GM21528 (cell line): ENCODE measurements around the gene PRKAA2.

Source experiments
- ATAC-seq: cut with Tn5 transposase; IDR thresholded peaks from one replicate; pipeline ENCODE4 v1.9.1; 2021; ENCODE audit warnings: mild to moderate bottlenecking, moderate library complexity; ENCODE audit not compliant: unreplicated experiment, low FRiP score

PRKAA2 gene

DNA sequence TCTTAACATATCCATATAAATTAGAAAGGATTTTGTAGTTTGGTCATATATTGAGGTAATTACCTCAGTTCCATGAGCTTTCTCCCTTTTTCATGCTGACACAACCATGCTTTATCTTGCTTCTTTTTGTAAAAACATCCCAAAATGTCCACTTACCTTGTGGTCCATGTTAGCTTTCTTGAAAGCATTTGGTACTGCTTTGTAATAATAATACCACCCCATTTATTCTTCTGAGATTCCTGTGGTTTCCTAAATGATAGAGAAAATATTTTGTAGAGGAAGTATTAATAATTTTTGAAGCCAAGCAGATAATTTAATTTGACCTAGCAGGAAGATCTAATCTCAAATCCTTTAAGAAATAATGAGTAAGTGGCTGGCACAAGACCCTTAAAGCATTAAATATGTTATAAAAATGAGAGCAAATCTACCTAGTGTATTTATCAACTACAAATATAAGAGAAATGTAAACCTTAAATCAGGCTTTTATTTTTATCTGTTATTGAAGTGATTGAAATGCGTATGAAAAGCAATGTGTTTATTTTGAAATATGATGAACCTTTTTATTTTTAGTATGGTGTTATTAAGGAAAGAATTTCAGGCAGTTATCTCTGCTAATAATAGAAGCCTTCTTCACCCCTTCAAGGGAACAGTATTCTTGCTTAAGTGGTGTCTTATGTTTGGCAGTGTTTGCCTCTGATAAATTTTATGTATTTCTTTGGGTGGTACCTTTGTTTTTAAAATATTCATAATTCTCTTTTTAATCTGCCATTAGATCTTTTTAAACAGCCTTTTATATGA, 9.2 kb downstream of the PRKAA2 start:
- no peak for ATAC-seq

DNA sequence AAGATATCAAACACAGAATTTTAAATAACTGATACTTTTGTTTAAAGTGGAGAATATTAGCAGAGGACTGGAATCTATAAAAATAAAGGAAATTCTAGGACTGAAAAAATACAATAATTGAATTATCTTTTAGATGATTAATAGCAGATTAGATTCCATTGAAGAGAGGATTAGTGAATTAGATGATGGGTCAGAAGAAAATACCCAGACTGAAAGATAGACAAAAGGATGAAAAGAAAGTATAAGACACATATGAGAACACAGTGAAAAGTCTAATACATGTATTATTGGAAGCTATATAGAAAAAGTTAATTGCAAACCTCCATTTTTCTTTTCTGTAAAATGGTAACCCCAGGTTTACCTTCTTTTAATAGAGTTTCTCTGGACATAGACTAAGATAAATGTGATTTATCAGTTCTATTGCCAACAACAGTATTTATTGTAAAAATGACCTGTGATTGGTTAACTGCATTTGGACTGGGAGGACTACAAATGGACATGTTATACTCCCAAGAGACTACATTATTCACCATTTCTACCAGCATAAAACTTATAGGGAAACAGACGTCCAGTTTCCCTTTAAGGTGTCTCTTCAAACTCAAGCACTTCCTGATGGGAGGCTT, 11.0 kb downstream of the PRKAA2 start:
- no peak for ATAC-seq

DNA sequence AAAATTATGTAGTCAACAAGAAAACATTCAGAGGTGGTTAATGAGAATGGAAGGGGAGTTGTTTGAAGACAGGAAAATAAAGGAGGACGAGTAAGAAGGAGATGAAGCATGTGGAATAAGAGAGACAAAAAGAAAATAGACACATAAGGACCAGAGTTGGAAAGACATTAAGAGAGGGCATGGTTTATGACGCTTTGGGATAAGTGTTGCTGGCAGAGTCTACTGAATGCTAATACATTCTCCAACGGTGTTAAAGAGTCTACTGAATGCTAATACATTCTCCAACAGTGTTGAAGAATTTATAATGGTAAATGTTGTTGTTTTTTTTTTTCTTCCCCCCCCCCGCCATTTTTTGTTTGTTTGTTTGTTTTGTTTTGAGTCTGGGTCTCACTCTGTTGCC, 13.1 kb downstream of the PRKAA2 start:
- ATAC-seq = no peak

DNA sequence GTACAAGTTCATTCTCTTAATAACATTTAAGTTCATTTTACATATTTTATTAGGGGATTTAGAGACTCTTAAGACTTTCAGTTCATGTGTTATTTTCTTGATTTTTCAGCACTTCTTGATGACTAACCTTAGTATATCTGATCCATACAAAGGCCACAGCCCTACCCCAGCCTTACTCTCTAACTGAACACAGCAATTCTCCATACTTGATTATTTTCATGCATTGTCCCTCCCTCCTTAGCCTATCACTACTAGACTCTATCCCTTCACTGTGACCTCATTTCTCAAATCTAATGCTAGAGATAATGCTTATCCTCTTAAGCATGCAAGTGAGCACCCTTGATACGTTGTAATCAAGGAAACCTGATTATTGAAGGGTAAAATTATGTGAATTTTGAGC, 15.2 kb downstream of the PRKAA2 start:
- no peak for ATAC-seq

DNA sequence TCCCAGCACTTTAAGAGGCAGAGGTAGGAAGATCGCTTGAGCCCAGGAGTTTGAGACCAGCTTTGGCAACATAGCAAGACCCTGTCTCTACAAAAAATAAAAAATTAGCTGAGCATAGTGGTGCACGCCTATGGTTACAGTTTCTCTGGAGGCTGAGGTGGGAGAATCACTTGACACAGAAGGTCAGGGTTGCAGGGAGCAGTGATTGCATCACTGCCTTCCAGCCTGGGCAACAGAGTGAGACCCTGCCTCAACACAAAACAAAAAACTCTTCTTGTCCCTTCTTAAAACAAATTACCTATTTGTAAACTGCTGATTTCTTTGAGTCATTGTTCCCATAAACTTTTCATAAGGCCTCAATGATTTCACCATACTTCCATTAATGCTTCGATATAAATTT, 18.7 kb downstream of the PRKAA2 start:
- ATAC-seq = no peak

DNA sequence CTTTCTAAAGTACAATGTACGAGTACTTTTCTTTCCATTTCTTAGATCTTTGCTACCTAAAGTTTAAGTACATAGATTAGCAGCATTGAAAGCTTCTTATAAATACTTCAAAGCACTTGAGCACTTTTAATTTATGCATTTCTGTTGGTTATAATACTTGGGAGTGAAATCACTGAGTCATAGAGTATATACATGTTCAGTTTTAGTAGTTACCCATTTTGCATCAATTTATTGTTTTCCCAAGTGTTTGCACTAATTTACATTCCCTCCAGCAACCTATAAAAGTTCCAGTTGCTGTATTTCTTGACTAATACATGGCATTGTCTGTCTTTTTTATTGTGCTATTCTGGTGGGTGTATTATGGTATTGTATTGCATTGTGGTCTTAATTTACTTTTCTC, 20.3 kb downstream of the PRKAA2 start:
- ATAC-seq = no peak

DNA sequence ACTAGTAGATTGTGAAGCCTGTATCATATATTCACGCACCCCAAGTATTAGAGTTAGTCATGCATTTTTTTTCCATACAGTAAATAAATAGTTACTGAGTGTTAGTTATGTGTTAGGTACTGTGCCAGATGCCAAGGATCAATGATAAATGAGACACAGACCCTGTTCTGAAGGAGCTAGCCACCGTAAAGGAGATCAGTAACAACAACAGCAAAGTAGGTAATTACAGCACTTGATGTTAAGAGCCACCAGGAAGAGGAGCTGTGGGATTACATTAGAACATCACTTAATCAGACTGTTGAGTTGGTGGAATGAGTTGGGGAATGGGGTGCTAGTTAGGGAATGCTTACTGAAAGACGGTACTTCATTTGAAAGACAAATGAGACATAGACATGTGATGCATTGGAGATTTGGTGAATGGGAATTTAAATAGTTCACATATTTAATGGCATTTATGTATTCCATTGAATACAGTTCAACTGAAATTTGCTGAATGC, 21.0 kb downstream of the PRKAA2 start:
- no peak for ATAC-seq

DNA sequence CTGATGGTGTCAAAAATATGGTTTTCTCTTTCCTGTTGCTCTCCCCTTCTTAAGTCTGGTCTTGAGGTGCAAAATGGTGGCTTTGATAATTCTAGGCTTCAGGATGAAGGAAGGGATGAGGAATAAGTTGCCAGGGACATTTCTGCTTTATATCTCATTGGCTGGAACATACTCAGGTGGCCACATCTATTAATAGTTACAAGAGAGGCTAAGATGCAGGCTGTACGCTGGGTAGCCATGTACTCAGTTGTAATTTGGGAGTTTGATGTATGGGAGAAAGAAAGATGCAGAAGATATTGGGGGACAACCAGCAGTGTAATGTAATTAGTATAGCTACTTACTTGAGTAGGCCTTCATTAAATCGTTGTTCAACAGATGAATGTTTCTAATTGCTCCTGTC, 25.2 kb downstream of the PRKAA2 start:
- ATAC-seq = no peak

DNA sequence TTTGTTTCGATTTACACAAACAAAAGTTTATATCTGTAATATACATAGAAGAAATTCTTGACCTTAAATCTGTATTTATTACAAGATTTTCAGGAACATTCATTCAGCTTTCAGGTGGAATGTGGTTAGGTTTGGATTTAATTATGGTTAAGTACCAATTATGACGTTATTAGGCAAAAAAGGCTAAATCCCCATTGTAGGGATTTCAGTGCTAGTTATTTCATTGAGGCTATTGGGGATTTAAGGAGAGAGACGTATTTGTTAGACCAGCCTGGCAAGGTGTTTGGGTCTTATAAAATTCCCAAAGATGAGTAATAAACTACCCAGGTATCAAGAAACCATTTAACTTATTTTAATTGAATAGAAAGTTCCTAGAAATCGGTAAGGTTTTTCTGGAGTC, 26.0 kb downstream of the PRKAA2 start:
- no peak for ATAC-seq

DNA sequence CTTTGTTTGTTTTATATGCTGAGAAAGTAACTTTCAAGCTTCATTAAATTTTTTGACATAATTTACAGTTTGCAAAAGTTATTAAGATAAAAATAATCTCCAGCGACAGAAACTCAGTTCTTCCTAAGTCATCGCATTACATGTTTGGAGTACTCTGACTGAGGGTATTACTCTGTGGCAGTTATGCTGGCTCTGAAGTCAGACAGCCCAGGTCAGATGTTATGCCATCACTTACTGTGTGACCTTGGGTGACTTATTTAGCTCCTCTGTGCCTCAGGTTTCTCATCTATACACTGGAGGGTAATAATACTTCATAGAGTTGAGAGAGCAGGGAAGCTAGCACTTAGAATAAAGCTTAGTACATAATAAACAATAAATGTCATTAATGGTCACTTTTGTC, 26.4 kb downstream of the PRKAA2 start:
- no peak for ATAC-seq

DNA sequence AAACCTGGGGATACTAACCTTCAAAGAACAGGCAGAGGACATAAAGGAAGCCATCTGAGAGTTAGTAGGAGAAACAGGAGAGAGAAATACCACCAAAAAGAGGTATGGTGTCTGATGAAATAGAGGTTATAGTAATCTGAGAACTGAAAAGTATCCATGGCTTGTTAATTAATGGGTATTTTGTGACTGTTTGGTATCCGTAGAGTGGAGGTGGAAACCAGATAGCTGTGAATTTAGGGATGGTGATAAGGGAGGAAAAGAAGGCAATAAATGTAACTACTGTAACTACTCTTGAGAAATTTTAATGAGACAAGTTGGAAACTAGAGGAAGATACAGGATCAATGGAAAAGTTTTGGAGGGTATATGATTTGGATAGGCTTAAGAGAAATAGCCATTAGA, 27.5 kb downstream of the PRKAA2 start:
- ATAC-seq = no peak

DNA sequence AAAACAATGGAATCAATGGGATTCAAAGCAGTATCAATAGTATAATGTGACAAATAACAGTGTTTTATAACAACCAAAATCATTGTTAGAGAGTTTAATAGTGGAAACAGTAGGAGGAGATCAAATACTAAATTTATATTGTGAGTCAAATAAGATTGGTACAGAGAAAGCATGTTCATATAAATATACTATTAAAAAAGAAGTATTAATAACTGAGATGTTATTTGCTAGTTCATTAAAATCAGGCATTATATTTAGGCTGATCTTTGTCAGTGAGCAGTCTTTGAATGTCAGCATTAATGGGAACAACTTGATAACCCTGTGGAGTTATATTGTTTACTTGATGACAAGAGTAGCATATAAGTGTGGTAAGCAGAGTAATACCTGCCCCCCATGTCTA, 30.6 kb downstream of the PRKAA2 start:
- no peak for ATAC-seq

DNA sequence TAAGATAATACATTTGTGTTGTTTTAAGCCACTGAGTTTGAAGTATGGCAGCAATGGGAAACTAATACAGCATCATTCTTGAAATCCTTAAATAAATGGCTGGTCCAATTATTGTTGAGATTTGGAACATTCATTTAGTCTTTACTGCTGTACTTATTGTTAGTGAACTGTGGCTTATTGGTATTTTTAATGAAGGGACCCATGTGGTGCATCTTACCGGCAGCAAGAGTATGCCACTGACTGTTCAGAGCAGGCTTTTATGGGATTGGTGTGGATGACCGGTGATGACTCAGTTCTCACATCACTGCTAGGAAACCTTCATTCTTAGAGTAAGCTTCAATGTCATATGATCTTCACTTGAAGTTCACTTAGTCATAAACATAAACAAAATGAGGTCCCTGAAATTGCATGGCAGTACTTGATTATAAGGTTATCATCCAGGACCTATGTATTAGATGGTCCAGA, 31.5 kb downstream of the PRKAA2 start:
- ATAC-seq = no peak

DNA sequence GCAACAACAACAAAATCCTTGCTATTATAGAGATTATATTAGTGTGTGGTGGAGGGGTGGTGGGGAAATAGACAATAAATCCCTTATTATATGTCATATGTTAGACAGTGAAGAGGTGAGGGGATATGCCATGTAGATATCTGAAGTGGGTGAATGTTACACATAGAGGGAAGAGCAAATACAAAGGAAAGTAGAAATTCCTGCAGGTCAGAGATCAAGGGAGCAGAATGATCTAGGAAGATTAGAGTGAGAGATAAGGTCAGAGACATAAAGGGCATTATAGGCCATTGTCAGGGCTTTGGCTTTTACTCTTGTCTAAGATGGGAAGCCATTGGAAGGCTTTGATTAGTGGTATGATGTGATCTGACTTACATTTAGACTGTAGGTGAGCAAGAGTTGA, 38.5 kb downstream of the PRKAA2 start:
- no peak for ATAC-seq

DNA sequence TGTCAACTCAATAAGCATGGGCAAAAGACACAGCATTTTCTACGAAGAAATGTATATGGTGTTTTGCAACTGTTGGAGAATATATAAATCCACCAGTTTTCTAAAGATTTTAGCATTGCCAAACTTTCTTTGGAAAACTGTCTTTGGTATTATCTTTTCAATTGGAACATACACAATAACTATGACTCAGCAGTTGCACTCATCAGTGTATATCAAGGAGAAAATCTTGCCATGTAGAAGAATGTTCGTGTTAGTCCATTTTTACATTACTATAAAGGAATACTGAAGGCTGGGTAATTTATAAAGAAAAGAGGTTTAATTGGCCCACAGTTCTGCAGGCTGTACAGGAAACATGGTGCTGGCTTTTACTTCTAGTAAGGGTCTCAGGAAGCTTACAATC, 41.1 kb downstream of the PRKAA2 start:
- ATAC-seq = no peak

DNA sequence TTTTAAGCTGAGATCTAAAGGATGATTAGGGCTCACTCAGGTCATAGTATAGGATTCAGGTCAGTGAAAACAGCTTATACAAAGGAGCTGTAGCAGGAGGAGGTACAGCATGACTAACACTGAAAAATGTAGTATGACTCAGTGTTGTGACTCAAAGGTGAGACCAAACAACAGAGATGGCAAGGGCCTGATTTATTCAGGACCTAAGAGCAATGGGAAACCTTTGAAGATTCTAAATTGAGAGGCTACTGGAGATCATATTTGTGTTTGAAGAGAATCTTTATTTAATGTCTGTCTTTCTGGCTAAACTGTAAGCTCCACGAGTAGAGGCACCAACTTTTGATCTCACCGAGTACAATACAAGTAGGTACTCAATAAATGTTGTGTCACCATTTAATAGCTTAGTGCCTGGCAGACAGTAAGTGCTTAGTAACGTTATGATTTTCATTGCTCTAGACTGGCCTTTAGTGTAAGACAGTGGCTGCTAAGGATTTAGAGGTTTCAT, 43.5 kb downstream of the PRKAA2 start:
- no peak for ATAC-seq

DNA sequence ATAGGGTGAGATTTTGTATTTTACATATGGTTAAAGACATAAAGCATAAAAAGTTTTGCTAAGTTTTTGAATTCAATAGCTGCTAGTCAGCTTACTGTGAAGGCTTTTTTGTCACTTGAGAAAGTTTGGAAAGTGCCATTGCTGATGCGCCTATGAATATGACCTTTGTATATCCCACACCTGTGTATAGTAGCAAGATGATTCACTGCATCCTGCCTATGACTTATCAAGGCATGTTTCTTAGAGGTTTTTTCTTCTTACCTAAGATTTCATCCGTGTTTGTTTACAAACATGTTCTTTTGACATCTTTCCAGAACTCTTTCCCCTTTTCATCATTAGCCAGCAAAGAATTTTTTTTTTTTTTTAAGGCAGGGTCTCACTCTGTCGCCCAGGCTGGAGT, 51.5 kb downstream of the PRKAA2 start:
- no peak for ATAC-seq

DNA sequence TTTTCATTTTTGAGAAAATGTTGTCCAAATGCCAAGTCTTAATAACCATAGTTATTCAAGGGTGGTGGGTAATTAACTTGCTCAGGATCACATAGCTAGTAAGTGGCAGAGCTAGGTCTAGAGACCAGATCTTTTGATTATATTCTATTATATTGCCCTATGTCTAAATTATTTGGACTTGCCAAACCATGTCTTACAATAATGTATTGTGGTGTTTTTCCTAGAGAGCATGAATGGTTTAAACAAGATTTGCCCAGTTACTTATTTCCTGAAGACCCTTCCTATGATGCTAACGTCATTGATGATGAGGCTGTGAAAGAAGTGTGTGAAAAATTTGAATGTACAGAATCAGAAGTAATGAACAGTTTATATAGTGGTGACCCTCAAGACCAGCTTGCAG, 58.6 kb downstream of the PRKAA2 start:
- no peak for ATAC-seq

DNA sequence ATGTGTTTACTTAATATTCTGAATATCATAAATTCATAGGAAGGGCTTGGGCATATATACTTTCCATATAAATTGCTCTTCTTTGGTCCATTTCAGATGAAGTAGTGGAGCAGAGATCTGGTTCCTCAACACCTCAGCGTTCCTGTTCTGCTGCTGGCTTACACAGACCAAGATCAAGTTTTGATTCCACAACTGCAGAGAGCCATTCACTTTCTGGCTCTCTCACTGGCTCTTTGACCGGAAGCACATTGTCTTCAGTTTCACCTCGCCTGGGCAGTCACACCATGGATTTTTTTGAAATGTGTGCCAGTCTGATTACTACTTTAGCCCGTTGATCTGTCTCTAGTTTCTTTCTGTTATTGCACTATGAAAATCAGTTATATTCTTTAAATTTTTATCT, 62.3 kb downstream of the PRKAA2 start:
- ATAC-seq = no peak

DNA sequence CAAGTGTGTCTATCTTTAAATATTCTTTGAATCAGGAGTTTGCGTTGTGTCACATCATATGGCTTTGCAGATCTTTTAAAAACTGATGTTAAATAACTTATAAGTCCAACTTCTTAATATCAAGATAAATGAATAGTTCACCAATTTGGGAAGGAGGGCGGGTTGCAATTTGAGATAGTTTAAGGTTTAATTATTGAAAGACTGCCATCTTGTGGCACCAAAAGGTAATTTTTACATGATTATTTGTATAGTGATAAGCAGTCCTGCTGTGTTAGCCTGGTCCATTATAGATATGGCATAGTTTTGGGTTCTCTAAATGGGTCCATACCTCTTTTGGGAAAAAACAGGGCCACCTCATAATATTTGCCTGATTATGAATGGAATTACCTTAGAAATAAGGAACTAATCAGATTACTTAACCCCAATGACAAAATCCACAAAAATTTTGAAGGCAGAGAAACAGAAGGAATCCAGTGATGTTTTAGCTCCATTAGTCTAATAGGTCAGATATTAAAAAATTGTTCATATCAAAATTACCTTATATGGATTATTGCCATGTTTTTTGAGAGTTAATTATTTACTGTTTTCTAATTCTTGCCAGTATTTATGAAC, 64.3 kb downstream of the PRKAA2 start:
- ATAC-seq = peak; percentile 76

DNA sequence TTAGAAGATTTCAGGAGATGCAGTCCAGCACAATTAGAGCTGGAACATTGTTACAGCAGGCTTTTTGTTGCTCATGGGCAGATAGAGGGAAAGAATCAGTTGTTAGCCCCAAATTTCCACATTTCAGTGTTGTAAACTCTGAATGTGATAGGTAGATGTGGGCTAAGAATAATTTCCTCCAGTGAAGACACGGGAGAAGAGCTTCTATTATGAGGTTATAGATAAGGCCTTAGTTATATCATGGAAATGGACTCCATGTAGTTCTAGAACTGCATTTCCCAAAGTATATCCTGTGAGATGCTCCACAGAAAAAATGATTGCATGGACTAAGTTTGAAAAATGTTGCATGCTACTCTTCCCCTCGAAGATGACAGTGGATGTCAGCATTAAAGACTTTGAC, 64.9 kb downstream of the PRKAA2 start:
- no peak for ATAC-seq

DNA sequence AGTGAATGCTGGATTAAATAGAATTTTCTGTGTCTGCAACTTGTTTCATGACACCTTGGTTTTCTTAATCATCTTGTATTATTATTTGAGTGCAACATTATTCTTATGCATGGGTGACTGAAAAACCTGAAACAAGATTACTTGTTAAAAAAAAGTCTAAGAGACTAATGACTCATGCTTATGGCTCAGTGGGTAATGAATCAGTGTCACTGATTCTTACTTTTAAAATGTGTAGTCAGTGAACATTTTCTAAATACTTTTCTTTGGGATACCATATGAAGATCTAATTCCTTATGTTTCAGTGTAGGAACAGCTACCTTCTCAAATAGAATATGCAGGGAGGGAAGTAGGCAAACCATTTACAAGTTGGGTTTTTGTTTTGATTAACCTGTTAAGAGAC, 65.5 kb downstream of the PRKAA2 start:
- no peak for ATAC-seq
